HG02571 (cell line): Measurements from ENCODE around the gene RFXANK.
"Not testable (repeated sequence)": the region's sequence is repeated elsewhere in the genome, so short reads cannot be mapped to it uniquely, and the experiment has no call there.

Experiments used
- ATAC-seq: cut with Tn5 transposase; IDR thresholded peaks from one replicate; pipeline ENCODE4 v1.9.1; 2021; ENCODE audit warnings: mild to moderate bottlenecking, moderate library complexity; ENCODE audit not compliant: unreplicated experiment

The RFXANK gene, protein sequence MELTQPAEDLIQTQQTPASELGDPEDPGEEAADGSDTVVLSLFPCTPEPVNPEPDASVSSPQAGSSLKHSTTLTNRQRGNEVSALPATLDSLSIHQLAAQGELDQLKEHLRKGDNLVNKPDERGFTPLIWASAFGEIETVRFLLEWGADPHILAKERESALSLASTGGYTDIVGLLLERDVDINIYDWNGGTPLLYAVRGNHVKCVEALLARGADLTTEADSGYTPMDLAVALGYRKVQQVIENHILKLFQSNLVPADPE

DNA sequence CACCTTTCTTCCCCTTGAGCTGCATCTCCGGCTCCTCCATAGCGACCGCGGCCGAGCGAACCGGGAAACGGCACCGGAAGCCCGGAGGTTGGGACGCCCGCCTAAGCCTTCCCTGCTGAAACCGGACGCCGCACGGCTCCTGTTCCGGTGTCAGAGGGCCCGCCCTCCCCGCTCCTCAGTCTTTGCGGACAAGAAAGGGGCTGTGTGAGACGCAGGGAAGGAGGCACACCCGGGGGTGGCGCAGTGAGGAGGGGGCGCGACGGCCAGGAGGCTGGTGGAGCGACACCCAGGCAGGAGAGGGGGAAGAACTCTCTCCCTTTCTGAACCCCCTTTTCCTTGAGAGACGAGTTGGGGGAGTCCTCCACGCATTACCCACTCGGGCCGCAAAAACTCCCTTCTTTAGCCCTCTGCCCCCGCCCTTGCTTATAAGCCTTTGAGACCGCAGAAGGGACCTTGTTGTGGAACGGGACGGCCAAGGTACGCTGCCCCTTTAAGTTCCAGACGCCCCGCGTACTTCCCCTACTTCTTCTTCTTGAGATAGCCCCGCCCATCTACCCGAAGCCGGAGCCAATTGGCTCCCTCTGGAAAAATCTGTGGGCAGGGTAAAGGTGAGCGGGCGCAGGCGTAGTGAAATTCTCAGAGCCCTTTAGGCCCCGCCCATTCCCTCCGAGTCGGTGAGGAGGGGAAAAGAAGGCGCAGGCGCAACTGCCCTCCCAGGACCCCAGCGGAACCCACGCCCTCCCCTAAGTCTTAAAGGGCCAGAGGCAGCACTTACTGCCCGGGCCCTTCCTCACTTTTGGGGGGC is at the start of gene RFXANK, which contains the start of gene BORCS8:
Gene RFXANK, plus strand, starts transcription at position 181 of the 805 bp plus-strand sequence. CDS start 1,689 bp downstream, outside the sequence.
Gene BORCS8, minus strand, starts transcription at position 75 of the 805 bp plus-strand sequence. Its CDS starts 35 bp downstream, at position 40.
- peak; percentile 78 for ATAC-seq

DNA sequence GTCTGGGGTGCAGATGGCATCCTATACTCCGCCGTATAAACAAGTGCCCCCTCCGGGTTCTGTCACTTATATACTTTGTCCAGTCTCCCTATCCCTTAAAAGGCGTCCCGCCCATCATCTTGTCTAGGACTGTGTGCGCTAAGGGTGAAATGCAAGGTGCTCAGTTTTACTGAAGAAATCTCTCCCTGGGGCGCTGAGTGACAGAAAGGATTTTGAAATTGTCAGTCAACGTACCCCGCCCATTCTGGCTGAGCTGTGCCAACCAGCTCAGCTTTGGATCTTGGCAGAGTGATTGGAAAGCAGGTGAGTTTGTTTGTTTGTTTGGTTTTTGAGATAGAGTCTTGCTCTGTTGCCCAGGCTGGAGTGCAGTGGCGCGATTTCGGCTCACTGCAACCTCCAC is 49.7 kb upstream of the RFXANK start:
- ATAC-seq: no peak

DNA sequence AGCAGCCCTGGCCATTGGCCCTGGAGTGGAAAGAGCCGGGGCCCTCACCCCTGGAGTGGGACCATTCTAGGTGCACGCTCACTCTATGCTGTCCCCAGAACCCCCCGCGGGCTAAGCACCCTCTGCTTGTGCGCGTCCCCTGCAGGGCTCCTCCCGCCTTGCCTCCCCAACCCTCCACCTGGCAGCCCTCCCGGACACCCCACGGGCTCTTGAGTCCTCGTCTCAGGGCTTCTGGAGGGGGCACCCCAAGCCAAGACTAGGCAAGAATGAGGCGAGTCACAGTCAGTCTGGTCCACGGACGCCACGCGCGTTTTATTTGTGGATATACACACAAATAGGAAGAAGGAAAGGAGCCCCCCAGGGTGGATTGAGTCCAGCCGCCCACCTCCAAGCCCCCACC is 46.8 kb upstream of the RFXANK start:
- ATAC-seq: no peak

DNA sequence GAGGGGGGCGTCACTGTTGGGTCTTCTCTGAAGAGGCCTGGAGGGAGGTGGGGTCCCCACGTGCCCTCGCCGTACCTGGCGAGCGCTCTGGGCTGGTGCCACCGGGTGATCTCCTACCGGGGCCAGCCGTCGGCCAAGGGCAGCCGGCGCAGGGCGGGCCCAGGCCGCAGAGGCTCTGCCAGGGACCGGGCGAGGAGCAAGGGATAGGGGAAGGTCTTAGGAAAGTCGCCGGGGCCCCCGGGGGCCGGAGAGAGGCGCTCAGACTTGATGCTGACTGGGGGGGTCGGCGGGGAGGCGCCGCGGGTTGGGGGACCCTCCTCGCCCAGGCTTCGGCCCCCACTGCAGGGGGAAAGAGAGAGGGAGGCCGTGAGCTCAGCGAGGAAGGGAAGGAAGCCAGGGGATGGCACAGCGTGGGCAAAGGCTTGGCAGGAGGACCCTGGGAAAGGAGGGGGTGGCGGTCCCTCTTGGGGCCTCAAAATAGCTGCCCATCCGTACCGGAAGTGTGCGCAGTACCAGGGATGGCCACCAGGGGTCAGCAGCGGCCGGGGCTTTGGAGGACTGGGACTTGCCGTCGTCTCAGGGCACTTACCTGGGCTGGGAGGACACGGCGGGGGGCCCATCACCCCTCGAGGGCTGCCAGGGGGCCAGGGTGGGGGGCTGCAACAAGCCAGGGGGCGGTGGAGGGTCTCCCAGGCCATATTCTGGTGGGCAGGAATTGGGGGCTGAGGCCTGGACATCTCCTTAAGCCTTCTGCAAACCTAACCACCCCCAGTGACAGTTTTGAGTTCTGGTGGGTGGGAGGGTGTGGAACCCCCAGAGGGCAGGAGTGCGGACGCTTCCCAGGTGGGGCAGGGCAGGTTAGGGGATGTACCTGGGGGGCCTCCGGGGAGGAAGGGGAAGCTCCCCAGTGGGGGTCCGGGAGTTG is 46.1 kb upstream of the RFXANK start:
- no peak for ATAC-seq

DNA sequence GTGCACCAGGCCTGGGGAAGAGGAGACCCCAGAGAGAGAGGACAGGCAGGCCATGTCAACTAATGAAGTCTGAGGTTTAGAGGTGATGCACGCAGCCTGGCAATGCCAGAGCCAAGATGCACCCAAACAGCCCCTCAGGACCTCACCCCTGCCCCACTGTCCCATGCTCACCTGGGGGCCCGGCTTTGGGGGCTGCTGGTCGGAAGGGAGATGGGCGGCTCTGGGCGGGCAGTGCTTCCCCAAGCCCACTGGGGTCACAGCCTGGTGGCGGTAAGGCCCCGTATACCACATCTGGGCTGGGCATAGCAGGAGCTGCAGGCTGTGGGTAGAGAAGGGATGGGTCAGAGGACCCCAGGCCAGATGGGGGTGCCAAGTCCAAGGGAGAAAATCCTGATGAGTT is 45.2 kb upstream of the RFXANK start:
- no peak for ATAC-seq

DNA sequence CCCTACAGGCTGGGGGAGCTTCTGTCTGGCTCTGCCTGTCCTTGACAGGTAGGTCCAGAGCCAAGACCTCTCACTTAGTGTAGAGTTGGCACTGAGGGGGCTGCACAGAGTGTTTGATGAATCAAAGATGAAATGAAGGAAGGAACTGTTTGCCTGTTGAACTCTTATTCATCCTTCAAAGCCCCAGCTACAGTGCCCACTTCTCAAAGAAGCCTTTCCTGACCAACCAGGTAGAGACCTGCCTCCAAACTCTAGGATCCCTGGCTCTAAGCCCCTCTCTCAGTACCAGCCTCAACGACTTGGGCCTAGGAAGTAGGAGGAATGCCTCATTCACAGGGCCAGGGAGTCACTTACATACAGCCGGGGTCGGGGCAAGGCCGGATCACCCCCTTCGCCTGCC is 44.7 kb upstream of the RFXANK start:
- no peak for ATAC-seq

DNA sequence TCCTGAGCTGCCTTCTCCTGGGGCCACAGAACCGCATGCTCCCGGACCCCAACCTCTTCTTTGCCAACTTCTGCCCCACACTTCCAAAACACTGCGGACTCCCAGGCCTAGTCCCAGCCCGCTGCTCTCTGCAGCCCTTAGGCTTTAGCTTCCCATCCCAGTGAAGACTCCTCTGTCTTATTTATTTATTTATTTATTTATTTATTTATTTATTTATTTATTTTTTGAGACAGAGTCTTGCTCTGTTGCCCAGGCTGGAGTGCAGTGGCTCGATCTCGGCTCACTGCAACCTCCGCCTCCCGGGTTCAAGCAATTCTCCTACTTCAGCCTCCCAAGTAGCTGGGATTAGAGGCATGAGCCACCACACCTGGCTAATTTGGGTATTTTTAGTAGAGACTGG is 43.6 kb upstream of the RFXANK start:
- ATAC-seq: not testable (repeated sequence)

DNA sequence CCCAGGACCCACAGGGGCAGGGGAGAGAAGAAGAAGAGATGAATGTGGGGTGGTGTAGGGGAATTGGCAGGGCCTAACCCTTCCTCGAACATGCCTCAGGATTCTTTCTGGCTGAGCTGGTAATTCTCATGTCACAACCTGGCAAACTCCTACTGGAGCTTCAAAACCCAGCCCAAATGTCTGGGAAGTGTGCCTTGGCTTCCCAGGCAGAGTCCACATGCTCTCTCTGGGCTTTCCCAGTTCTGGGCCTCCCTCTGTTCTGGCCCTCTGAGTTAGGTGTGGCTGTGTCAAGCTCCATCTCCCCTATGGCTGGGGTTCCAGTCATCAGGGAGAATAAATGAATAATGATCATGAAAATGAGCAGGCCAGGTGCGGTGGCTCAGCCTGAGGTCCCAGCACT is 42.6 kb upstream of the RFXANK start:
- ATAC-seq: no peak

DNA sequence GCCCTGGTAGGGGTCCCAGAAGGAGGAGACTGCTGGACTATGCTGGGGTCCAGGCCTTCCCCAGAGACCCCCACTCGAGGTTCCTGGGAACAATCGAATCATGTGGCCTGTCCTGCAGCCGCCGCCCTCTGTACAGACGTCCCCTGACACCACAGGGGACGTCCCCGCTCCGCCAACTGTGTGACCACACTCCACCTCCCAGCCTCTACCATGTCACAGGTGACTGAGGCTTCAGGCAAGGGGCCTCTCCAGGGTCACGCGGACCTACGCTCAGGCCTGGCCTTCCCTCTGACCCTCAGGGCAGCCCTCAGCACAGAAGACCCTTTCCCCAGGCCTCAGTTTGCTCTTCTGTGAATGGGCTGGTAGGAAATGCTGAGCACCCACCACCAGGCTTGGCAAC is 40.6 kb upstream of the RFXANK start:
- no peak for ATAC-seq

DNA sequence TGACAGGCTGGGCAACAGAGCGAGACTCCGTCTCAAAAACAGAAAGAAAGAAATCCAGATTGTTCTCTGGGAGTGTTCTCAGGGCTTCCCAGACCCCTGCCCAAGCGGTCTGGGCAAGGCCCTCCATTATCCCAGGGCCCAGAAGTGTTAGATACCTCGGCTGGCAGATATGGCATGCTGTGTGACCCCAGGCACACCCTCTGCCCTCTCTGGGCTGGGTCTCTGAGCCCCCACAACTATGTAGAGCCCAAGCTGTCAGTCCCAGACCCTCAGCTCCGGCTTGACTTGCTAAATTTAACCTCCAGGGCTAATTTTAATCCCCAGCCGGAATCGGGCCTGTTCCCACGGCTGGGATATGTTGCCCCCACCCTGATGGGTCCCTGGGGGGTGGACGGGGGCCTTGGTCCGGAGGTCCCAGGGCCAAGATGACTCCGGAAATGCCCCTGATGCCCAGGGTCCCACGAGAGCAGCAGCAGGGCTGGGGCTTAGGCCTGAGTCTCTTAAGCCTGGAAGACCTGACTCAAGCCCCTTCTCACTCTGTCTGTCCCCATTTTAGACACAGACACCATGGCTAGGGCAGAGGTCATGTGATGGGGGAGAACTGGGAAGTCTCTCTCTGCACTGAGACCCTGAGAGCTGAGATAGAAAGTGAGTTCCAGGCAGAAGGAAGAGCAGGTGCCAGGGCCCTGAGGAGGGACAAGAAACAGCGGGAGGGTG is 39.2 kb upstream of the RFXANK start:
- ATAC-seq: no peak

DNA sequence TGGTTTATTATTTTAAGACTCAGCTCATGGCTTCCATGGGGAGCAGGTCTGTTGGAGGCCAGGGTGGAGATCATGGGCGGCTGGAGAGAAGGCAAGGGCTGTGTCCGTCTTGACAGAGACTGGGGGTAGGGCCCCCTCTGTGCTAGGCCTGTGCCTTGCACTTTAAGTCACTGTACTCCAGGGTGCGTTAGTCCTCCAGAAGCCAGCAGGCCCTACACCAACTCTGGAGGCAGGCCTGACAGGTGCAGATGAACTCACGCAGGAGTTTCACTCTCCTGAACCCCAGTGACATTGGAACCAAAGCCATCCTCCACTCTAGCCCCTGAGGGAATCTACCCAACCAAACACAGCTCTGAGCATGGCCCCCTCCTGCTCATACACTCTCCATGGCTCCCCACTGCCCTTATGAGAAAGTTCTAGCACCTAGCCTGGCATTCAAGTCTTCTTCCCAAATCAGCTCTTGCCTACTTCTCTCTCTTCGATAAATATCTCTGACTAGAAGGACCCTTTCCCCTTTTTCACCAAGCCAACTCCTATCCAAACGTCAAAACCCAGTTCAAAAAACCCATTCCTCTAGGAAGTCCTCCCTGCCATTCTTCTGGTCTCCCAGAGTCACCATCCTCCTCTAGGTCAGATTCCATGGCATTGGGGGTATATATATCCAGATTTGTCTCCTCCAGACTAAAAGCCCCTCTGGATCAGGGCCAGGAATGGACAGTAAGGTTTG is 37.1 kb upstream of the RFXANK start:
- no peak for ATAC-seq

DNA sequence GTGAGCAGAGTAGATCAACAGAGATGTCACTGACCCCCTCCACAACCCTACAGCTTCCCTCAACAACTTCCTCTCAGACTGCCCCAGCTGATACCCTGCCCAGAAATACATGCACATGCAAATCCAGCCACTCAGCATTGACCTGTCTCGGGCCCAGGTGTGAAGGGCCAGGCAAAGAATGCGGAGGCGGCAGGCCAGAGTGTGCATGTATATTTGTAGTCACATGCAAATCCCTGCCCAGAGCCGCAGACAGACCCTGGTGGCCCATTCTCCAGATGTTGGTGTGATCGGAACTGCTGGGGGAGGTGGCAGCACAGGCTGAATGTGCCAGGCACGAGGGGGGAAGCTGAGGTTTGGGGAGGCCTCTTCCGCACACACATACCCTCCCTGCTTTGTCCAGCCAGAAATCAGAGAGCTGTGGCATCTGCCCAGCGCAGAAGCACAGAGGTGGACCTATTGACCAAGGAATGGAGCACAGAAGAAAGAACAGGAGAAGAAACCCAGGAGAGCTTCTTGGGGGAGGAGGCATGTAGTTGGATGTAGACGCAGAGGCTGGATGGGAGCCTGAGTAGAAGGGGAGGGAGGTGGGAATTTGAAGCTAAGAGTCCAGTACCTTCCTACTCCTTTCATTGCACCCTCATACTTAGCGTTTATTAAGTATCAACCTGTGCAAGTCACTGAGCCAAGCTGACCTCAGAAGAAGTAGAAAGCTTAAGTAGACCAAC is 36.4 kb upstream of the RFXANK start:
- peak; percentile 66 for ATAC-seq

DNA sequence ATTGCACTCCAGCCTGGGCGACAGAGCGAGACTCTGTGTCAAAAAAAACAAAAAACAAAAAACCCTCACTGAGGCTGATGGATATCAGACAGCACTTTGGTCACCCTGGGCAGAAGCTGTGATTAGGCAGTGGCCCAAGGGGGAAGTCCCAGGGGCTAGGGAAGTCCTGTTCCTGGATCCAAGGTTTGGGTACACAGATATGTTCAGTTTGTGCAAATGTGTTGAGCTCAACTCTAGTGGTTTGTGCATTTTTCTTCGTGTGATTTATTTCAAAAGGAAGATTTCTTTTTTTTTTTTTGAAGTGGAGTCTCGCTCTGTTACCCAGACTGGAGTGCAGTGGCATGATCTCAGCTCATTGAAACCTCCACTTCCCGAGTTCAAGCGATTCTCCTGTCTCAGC is 34.2 kb upstream of the RFXANK start:
- no peak for ATAC-seq

DNA sequence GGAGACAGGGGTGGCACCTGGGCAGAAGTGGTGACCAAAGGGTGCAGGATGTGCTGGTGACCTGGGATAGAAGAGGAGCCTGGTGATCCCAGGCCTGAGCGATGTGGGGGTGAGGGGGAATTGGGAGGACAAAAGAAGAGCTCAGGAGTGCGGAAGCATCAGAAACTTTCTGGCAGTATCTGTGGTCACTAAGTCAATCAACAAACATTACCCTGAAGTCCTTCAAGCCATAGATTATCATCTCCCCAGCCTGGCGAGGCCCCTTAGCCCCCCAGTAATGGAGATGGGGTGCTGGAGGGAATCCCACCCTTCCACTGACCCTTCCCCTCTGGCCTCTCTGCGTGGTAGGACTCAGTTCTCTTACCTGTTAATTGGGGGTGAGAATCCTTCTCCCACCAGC is 32.5 kb upstream of the RFXANK start:
- ATAC-seq: no peak

DNA sequence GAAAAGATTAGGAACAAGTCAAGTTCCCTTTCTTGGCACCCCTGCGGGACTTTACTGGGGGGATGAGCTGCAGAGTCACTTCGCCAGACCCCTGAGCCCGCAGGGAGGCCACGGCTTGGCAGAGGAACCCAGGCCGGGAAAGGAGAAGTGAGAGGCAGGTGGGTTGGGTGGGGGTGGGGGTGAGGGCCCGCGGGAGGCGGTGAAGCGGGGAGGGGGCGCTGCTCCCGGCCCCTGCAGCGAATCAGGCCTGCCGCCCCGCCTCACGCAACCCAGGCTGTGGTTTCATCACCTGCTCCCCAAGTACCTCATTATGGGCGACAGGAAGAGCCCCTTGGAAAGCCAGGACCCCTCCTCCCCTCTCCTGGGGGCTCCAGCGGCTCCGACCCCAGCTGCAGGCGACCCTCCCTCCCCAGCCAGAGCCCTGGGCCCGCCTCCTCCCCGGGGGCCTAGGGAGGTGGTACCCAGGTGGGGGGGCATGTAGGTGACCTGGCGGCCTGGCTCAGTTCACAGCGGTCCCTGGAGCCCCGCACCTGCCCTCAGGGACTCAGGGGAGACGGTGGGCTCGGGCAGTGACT is 31.5 kb upstream of the RFXANK start:
- no peak for ATAC-seq

DNA sequence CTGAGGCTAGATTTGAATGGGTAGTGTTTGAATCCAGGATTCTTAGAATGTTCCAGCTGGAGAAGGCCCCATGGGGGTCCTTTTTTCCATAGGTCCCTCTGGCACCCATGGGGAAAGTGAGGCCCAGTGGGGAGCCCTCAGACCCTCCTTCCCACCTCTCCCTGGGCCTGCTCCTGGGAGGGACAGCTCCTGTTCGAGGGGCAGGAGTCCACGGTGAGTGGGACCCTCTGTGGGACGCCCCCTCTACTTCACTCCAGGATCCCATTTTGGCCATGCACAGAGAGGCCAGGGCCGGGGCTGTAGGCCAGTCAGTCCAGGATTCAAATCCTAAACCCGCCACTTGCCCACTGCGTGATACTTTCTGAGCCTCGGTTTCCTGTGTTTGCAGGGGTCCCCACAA is 29.6 kb upstream of the RFXANK start:
- ATAC-seq: no peak

DNA sequence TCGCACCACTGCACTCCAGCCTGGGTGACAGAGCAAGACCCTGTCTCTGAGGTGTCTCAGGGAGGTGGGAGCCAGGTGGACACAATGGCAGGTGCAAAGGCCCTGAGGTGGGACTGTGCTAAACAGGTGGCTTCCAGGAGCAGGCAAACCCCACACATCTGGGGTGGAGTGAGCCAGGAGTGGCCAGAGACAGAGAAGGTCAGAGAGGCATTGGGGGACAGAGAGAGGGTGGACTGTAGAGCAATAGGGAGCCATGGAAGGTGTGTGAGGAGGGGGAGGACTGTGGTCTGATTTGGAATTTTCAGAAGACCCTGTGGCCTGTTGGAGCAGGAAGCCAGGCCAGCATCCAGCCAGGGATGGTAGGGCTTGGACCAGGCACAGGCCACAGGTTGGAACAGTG is 26.7 kb upstream of the RFXANK start:
- ATAC-seq: no peak

DNA sequence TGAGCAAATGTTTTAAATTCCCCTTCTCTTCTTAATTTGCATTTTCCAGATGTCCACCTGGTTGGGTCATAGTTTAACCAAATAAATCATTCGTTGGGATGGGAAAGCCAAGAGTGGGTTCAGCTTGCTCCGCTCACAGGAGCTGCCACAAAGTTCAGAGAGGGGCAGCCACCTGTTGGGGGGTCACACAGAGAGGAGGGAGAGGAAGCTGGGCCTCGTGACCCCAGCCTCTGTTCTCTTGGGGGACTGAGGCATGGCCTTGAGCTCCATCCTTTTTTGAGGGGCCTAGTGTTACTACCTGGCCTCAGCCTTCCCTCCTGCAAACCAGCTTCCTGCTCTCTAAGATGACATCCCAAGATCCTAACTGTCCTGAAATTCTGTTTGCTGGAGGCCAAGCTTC is 24.4 kb upstream of the RFXANK start:
- no peak for ATAC-seq
